ENCODE results near the gene RALGAPA2. TPM values are rescaled to one million over a fixed set of nuclear protein-coding genes. Genes with fewer than 3 reads are reported as not detected.

The RALGAPA2 gene
- polyA plus RNA-seq, 4 donors = 7.6 to 34.3 (median 17.7) TPM

GRCh38 chr20:20487811-20488210 is 224.6 kb downstream of the RALGAPA2 start:
- FAIRE-seq = no peak
- peaks cover 0 to 4% of the 10 kb centered on the region in 2 donors for H3K9me3 ChIP-seq (ENCODE audit: control insufficient read depth in 2 of 2, insufficient read depth in 1 of 2, low read depth in 1 of 2, low read length in 1 of 2)
- no peak for DNase-seq
- H3K27me3 ChIP-seq (ENCODE audit: control insufficient read depth in 3 of 3, insufficient read depth in 3 of 3, low read length in 3 of 3) = no peaks in the 10 kb centered on the region
- H3K27ac ChIP-seq (ENCODE audit: low read depth in 1 of 3, low read length in 2 of 3) = no peak overlapping the region
- H3K4me1 ChIP-seq (ENCODE audit: control insufficient read depth in 3 of 3, insufficient read depth in 2 of 3, low read depth in 1 of 3, low read length in 2 of 3) = no peaks in the 10 kb centered on the region
- H3K36me3 ChIP-seq (ENCODE audit: control insufficient read depth in 3 of 3, insufficient read depth in 2 of 3, low read depth in 1 of 3, low read length in 3 of 3) = peaks cover 7 to 21% (median 8%) of the 10 kb centered on the region in 3 donors
- WGBS, 3 donors = 87 to 100% (median 94%) methylated on average over 5 of the region's 5 CpGs
- H3K4me3 ChIP-seq (ENCODE audit: low read depth in 1 of 3, low read length in 3 of 3) = no peak overlapping the region

DNA sequence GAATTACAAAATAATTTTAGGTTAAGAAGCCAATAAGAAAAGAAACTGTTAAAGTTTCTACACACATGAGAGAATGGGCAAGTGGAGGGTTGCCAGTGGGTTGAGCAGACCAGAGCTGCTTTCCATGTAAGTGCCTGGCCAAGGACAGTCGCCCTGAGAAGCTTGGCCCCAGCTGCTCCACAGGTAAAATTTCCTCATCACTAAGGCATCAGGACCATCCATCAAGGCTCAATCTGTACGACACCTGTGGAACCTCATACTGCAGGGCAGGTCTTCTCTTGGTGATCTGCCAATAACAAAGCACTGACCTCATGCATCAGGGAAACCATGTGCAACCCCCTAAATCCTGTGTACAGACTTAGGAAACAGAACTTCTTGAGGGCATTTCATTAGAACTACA is 229.1 kb downstream of the RALGAPA2 start:
- DNase-seq = no peak
- no peak for FAIRE-seq
- Histone ChIP-seq H3K27ac (ENCODE audit: low read depth in 1 of 3, low read length in 2 of 3) (no peak overlapping the region), H3K27me3 (ENCODE audit: control insufficient read depth in 3 of 3, insufficient read depth in 3 of 3, low read length in 3 of 3) (no peaks in the 10 kb centered on the region), H3K9me3 (ENCODE audit: control insufficient read depth in 2 of 2, insufficient read depth in 1 of 2, low read depth in 1 of 2, low read length in 1 of 2) (peaks cover 0 to 4% of the 10 kb centered on the region in 2 donors), H3K4me1 (ENCODE audit: control insufficient read depth in 3 of 3, insufficient read depth in 2 of 3, low read depth in 1 of 3, low read length in 2 of 3) (no peaks in the 10 kb centered on the region), H3K4me3 (ENCODE audit: low read depth in 1 of 3, low read length in 3 of 3) (no peak overlapping the region), H3K36me3 (ENCODE audit: control insufficient read depth in 3 of 3, insufficient read depth in 2 of 3, low read depth in 1 of 3, low read length in 3 of 3) (peaks cover 0 to 16% (median 2%) of the 10 kb centered on the region in 3 donors)
- 86 to 96% (median 94%) methylated on average over 2 of the region's 2 CpGs for WGBS, 3 donors

DNA sequence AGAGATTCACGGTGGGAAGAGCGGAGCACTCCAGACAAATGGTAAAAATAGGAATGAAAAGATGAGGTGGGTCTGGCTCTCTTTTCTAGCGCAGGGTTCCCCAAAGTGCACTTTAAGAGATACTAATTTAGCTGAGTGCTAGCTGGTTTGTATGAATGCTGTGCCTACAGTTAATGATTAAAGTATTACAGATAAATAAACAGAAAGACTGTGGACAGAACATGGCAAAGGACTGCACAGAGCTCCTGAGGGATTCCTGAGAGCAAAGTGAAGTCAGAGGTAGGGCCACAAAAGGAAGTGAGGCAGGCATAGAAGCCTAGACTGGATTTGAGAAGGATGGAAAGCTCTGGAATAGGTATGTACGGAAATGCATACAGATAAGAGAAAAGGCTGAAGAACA is 230.0 kb downstream of the RALGAPA2 start:
- Histone ChIP-seq H3K27me3 (ENCODE audit: control insufficient read depth in 3 of 3, insufficient read depth in 3 of 3, low read length in 3 of 3) (no peaks in the 10 kb centered on the region), H3K9me3 (ENCODE audit: control insufficient read depth in 2 of 2, insufficient read depth in 1 of 2, low read depth in 1 of 2, low read length in 1 of 2) (peaks cover 0 to 3% of the 10 kb centered on the region in 2 donors), H3K27ac (ENCODE audit: low read depth in 1 of 3, low read length in 2 of 3) (no peak overlapping the region), H3K36me3 (ENCODE audit: control insufficient read depth in 3 of 3, insufficient read depth in 2 of 3, low read depth in 1 of 3, low read length in 3 of 3) (peaks cover 0 to 15% (median 0%) of the 10 kb centered on the region in 3 donors), H3K4me1 (ENCODE audit: control insufficient read depth in 3 of 3, insufficient read depth in 2 of 3, low read depth in 1 of 3, low read length in 2 of 3) (no peaks in the 10 kb centered on the region), H3K4me3 (ENCODE audit: low read depth in 1 of 3, low read length in 3 of 3) (no peak overlapping the region)
- 79 to 84% (median 80%) methylated on average over 4 of the region's 4 CpGs for WGBS, 3 donors
- FAIRE-seq = no peak
- no peak for DNase-seq

- no peaks in the 10 kb centered on the region for H3K4me1 ChIP-seq (ENCODE audit: control insufficient read depth in 3 of 3, insufficient read depth in 2 of 3, low read depth in 1 of 3, low read length in 2 of 3)
- WGBS, 3 donors = 98 to 100% (median 100%) methylated on average over 2 of the region's 2 CpGs
- H3K9me3 ChIP-seq (ENCODE audit: control insufficient read depth in 2 of 2, insufficient read depth in 1 of 2, low read depth in 1 of 2, low read length in 1 of 2) = no peaks in the 10 kb centered on the region
- DNase-seq = no peak
- no peak for FAIRE-seq
- H3K36me3 ChIP-seq (ENCODE audit: control insufficient read depth in 3 of 3, insufficient read depth in 2 of 3, low read depth in 1 of 3, low read length in 3 of 3) = peaks cover 0 to 12% (median 0%) of the 10 kb centered on the region in 3 donors
- H3K27ac ChIP-seq (ENCODE audit: low read depth in 1 of 3, low read length in 2 of 3) = no peak overlapping the region
- H3K27me3 ChIP-seq (ENCODE audit: control insufficient read depth in 3 of 3, insufficient read depth in 3 of 3, low read length in 3 of 3) = no peaks in the 10 kb centered on the region
- H3K4me3 ChIP-seq (ENCODE audit: low read depth in 1 of 3, low read length in 3 of 3) = no peak overlapping the region
Measured at GRCh38 chr20:20480689-20481088, 231.8 kb downstream of the RALGAPA2 start.

- 92 to 97% (median 93%) methylated on average over 1 of the region's 1 CpG for WGBS, 3 donors
- FAIRE-seq = no peak
- Histone ChIP-seq H3K27me3 (ENCODE audit: control insufficient read depth in 3 of 3, insufficient read depth in 3 of 3, low read length in 3 of 3) (no peaks in the 10 kb centered on the region), H3K27ac (ENCODE audit: low read depth in 1 of 3, low read length in 2 of 3) (no peak overlapping the region), H3K4me3 (ENCODE audit: low read depth in 1 of 3, low read length in 3 of 3) (no peak overlapping the region), H3K36me3 (ENCODE audit: control insufficient read depth in 3 of 3, insufficient read depth in 2 of 3, low read depth in 1 of 3, low read length in 3 of 3) (peaks cover 0 to 11% (median 0%) of the 10 kb centered on the region in 3 donors), H3K9me3 (ENCODE audit: control insufficient read depth in 2 of 2, insufficient read depth in 1 of 2, low read depth in 1 of 2, low read length in 1 of 2) (no peaks in the 10 kb centered on the region), H3K4me1 (ENCODE audit: control insufficient read depth in 3 of 3, insufficient read depth in 2 of 3, low read depth in 1 of 3, low read length in 2 of 3) (no peaks in the 10 kb centered on the region)
- no peak for DNase-seq
Measured at GRCh38 chr20:20480126-20480525, 232.3 kb downstream of the RALGAPA2 start.

DNA sequence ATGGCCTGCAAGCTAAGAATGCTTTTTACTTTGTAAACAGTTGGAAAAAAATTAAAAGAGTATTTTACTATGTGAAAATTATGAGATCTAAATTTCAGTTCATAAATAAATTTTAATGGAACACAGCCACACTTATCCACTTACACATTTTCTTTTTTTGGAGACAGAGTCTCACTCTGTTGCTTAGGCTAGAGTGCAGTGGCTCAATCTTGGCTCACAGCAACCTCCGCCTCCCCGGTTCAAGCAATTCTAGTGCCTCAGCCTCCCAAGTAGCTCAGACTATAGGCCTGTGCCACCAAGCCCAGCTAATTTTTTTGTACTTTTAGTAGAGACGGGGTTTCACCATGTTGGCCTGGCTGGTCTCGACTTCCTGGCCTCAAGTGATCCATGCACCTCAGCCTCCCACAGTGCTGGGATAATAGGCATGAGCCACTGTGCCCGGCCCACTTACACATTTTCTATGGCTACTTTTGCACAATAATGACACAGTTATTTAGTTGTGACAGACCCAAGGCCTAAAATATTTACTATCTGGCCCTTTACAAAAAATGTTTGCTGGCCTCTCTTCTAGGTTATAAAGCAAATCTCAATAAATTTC is 234.9 kb downstream of the RALGAPA2 start:
- H3K9me3 ChIP-seq (ENCODE audit: control insufficient read depth in 2 of 2, insufficient read depth in 1 of 2, low read depth in 1 of 2, low read length in 1 of 2) = no peaks in the 10 kb centered on the region

DNA sequence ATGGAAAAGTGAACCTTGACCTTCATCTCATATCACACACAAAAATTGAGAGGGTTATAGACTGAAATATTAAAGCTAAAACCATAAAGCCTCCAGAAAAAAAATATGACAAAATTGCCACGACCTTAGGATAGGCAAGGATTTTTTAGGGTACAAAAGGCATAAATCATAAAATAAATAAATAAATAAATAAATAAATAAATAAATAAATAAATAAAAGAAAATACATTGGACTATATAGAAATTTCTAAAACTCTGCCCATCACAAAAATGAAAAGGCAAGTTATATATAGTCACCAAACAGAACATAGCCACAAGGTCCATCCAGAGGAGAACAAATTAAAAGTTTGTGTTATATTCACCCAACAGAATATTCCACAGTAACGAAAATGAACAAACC is 235.9 kb downstream of the RALGAPA2 start:
- no peak overlapping the region for H3K27ac ChIP-seq (ENCODE audit: low read depth in 1 of 3, low read length in 2 of 3)
- WGBS, 3 donors = 93 to 98% (median 96%) methylated on average over 2 of the region's 2 CpGs
- H3K4me3 ChIP-seq (ENCODE audit: low read depth in 1 of 3, low read length in 3 of 3) = no peak overlapping the region
- FAIRE-seq (no peak), DNase-seq (no peak)
- no peaks in the 10 kb centered on the region for H3K9me3 ChIP-seq (ENCODE audit: control insufficient read depth in 2 of 2, insufficient read depth in 1 of 2, low read depth in 1 of 2, low read length in 1 of 2)
- H3K4me1 ChIP-seq (ENCODE audit: control insufficient read depth in 3 of 3, insufficient read depth in 2 of 3, low read depth in 1 of 3, low read length in 2 of 3) = no peaks in the 10 kb centered on the region
- H3K27me3 ChIP-seq (ENCODE audit: control insufficient read depth in 3 of 3, insufficient read depth in 3 of 3, low read length in 3 of 3) = no peaks in the 10 kb centered on the region
- H3K36me3 ChIP-seq (ENCODE audit: control insufficient read depth in 3 of 3, insufficient read depth in 2 of 3, low read depth in 1 of 3, low read length in 3 of 3) = peaks cover 0 to 11% (median 0%) of the 10 kb centered on the region in 3 donors

More for the DNA sequence above, 234.9 kb downstream of the RALGAPA2 start:
- Histone ChIP-seq H3K27ac (ENCODE audit: low read depth in 1 of 3, low read length in 2 of 3) (no peak overlapping the region), H3K27me3 (ENCODE audit: control insufficient read depth in 3 of 3, insufficient read depth in 3 of 3, low read length in 3 of 3) (no peaks in the 10 kb centered on the region), H3K36me3 (ENCODE audit: control insufficient read depth in 3 of 3, insufficient read depth in 2 of 3, low read depth in 1 of 3, low read length in 3 of 3) (peaks cover 0 to 11% (median 0%) of the 10 kb centered on the region in 3 donors), H3K4me3 (ENCODE audit: low read depth in 1 of 3, low read length in 3 of 3) (no peak overlapping the region), H3K4me1 (ENCODE audit: control insufficient read depth in 3 of 3, insufficient read depth in 2 of 3, low read depth in 1 of 3, low read length in 2 of 3) (no peaks in the 10 kb centered on the region)
- no peak for FAIRE-seq
- DNase-seq = no peak
- WGBS, 3 donors = 92 to 96% (median 94%) methylated on average over 5 of the region's 5 CpGs

GRCh38 chr20:20473657-20474056 is 238.8 kb downstream of the RALGAPA2 start:
- DNase-seq = no peak
- H3K27ac ChIP-seq (ENCODE audit: low read depth in 1 of 3, low read length in 2 of 3) = no peak overlapping the region
- no peaks in the 10 kb centered on the region for H3K4me1 ChIP-seq (ENCODE audit: control insufficient read depth in 3 of 3, insufficient read depth in 2 of 3, low read depth in 1 of 3, low read length in 2 of 3)
- peaks cover 0 to 15% (median 2%) of the 10 kb centered on the region in 3 donors for H3K36me3 ChIP-seq (ENCODE audit: control insufficient read depth in 3 of 3, insufficient read depth in 2 of 3, low read depth in 1 of 3, low read length in 3 of 3)
- H3K9me3 ChIP-seq (ENCODE audit: control insufficient read depth in 2 of 2, insufficient read depth in 1 of 2, low read depth in 1 of 2, low read length in 1 of 2) = no peaks in the 10 kb centered on the region
- no peak for FAIRE-seq
- no peaks in the 10 kb centered on the region for H3K27me3 ChIP-seq (ENCODE audit: control insufficient read depth in 3 of 3, insufficient read depth in 3 of 3, low read length in 3 of 3)
- no peak overlapping the region for H3K4me3 ChIP-seq (ENCODE audit: low read depth in 1 of 3, low read length in 3 of 3)
